SHP77 (cell line): ENCODE results near the gene MCM3.

ENCODE experiments used
- DNase-seq, 2 experiments: peaks; one replicate each; lab custom pipeline; 2025; lab: John Stamatoyannopoulos, UW

Gene MCM3

GRCh38 chr6:52284460-52285176 lies at the start of gene MCM3:
MCM3 (minus strand) TSS chr6:52284742; CDS start chr6:52284674, 68 bp downstream.
- peak; percentile 99 for DNase-seq

- DNase-seq = no peak
Observed at GRCh38 chr6:52333840-52334200, 49.3 kb upstream of the MCM3 start.

GRCh38 chr6:52331793-52332457 lies 47.4 kb upstream of the MCM3 start:
- no peak for DNase-seq

GRCh38 chr6:52330470-52330869 lies 45.9 kb upstream of the MCM3 start:
- no peak for DNase-seq

GRCh38 chr6:52328729-52329128 lies 44.2 kb upstream of the MCM3 start:
- no peak for DNase-seq

GRCh38 chr6:52328303-52328662 lies 43.7 kb upstream of the MCM3 start:
- DNase-seq = no peak

- DNase-seq = no peak
Observed at GRCh38 chr6:52326540-52327364, 42.2 kb upstream of the MCM3 start.

GRCh38 chr6:52325695-52326471 lies 41.3 kb upstream of the MCM3 start:
- DNase-seq = no peak

GRCh38 chr6:52324189-52324588 lies 39.6 kb upstream of the MCM3 start:
- no peak for DNase-seq

GRCh38 chr6:52317841-52318581 lies 33.5 kb upstream of the MCM3 start:
- DNase-seq = no peak

GRCh38 chr6:52317211-52317610 lies 32.7 kb upstream of the MCM3 start:
- no peak for DNase-seq

GRCh38 chr6:52314752-52315151 lies 30.2 kb upstream of the MCM3 start:
- no peak for DNase-seq

GRCh38 chr6:52312461-52312860 lies 27.9 kb upstream of the MCM3 start:
- DNase-seq = no peak

- no peak for DNase-seq
Observed at GRCh38 chr6:52310932-52311331, 26.4 kb upstream of the MCM3 start.

- no peak for DNase-seq
Observed at GRCh38 chr6:52307900-52308372, 23.4 kb upstream of the MCM3 start.

- no peak for DNase-seq
Observed at GRCh38 chr6:52306972-52307870, 22.7 kb upstream of the MCM3 start.

- no peak for DNase-seq
Observed at GRCh38 chr6:52305948-52306767, 21.6 kb upstream of the MCM3 start.

- DNase-seq = no peak
Observed at GRCh38 chr6:52305411-52305810, 20.9 kb upstream of the MCM3 start.

- no peak for DNase-seq
Observed at GRCh38 chr6:52304983-52305390, 20.4 kb upstream of the MCM3 start.
